Measurements from ENCODE around the gene CD81.

- TF ChIP-seq POLR2AphosphoS5 (IDR thresholded peaks at IDR 0.05) (no peak), POLR2A (IDR thresholded peaks at IDR 0.05) (no peak)
Measured at GRCh38 chr11:2425506-2425905, 48.4 kb downstream of the CD81 start.

Measured in gastroesophageal sphincter (tissue), 2 donors.